OCI-LY7 (cell line): Measurements from ENCODE around the gene CUZD1. TPM values are rescaled to one million over a fixed set of nuclear protein-coding genes. Genes with fewer than 3 reads are reported as not detected.

Experiments used
- BruUV-seq: library from RNA; stranded (reverse); fragments of 400-500 nt; replicated peaks from 2 replicates; lab custom pipeline; 2021; lab: Mats Ljungman, UMichigan
- CTCF ChIA-PET: fragments of 300-600 bp; sonication (Branson Sonifier 250); formaldehyde crosslinking; loops from one replicate; lab custom pipeline; 2022; ENCODE audit warnings: antibody characterized with exemption; ENCODE audit not compliant: unreplicated experiment; lab: Charles Lee
- POLR2A ChIA-PET: fragments of 300-600 bp; sonication (Branson Sonifier 250); formaldehyde crosslinking; loops from one replicate; lab custom pipeline; 2022; ENCODE audit warnings: antibody characterized with exemption; lab: Charles Lee
- DNase-seq: peaks from one replicate; pipeline ENCODE4 v3.0.0-alpha.2; 2015; ENCODE audit warnings: low spot score
- H2AFZ ChIP-seq: fragments of 200-600 bp; sonication (generic), shearing (Covaris generic); 2 replicates; pipeline ENCODE4 v1.6.1; 2014; ENCODE audit warnings: mild to moderate bottlenecking, antibody characterized with exemption, low read length, moderate library complexity
- H3K27ac ChIP-seq: fragments of 200-600 bp; sonication (generic); 2 replicates; pipeline ENCODE4 v1.5.1; 2014; ENCODE audit warnings: mixed run types, low read depth, mild to moderate bottlenecking, moderate library complexity, low read length, inconsistent platforms; ENCODE audit not compliant: poor library complexity, severe bottlenecking
- H3K36me3 ChIP-seq: fragments of 200-600 bp; sonication (generic); 2 replicates; pipeline ENCODE4 v1.6.1; 2014; ENCODE audit warnings: mild to moderate bottlenecking, antibody characterized with exemption, low read length, moderate library complexity, mixed read lengths; ENCODE audit not compliant: insufficient read depth
- H3K4me1 ChIP-seq: fragments of 200-600 bp; sonication (generic); 2 replicates; pipeline ENCODE4 v1.5.1; 2014; ENCODE audit warnings: mild to moderate bottlenecking, low read length; ENCODE audit not compliant: insufficient read depth, poor library complexity, severe bottlenecking
- H3K4me2 ChIP-seq: fragments of 200-600 bp; sonication (generic); 2 replicates; pipeline ENCODE4 v1.6.1; 2014; ENCODE audit warnings: mild to moderate bottlenecking, low read length
- H3K4me3 ChIP-seq: fragments of 200-600 bp; sonication (generic); 2 replicates; pipeline ENCODE4 v1.5.1; 2014; ENCODE audit warnings: mild to moderate bottlenecking, low read depth, low read length; ENCODE audit not compliant: poor library complexity, severe bottlenecking
- H3K79me2 ChIP-seq: fragments of 200-600 bp; sonication (generic); 2 replicates; pipeline ENCODE4 v1.6.1; 2016; ENCODE audit warnings: low read depth, mild to moderate bottlenecking, low read length, moderate library complexity, mixed read lengths; ENCODE audit not compliant: insufficient read depth
- H3K9me2 ChIP-seq: fragments of 200-600 bp; sonication (generic); 2 replicates; pipeline ENCODE4 v1.6.1; 2016; ENCODE audit warnings: mild to moderate bottlenecking, low read length, mixed read lengths; ENCODE audit not compliant: insufficient read depth
- H3K9me3 ChIP-seq: fragments of 200-600 bp; sonication (generic); 2 replicates; pipeline ENCODE4 v1.6.1; 2014; ENCODE audit warnings: mild to moderate bottlenecking, mixed run types, low read length, mixed read lengths
- H4K20me1 ChIP-seq: fragments of 200-600 bp; sonication (generic); 2 replicates; pipeline ENCODE4 v1.6.1; 2014; ENCODE audit warnings: mild to moderate bottlenecking, antibody characterized with exemption, low read length, moderate library complexity, mixed read lengths; ENCODE audit not compliant: insufficient read depth
- EZH2phosphoT487 ChIP-seq: fragments of 200-600 bp; sonication (generic); IDR thresholded peaks from 2 replicates; pipeline ENCODE4 v1.6.1; 2018; ENCODE audit warnings: low read depth, borderline replicate concordance, mild to moderate bottlenecking, mixed run types, antibody characterized with exemption, low read length, moderate library complexity, mixed read lengths
- intact Hi-C: fragments of 100-400 bp; cut with micrococcal nuclease; formaldehyde crosslinking; loops from one replicate; pipeline ENCODE4 v1.10.0; 2022; ENCODE audit not compliant: unreplicated experiment
- total RNA-seq, 2 experiments: library from RNA; depleted of rRNA in 1 of 2; stranded (reverse); fragments of >200 nt in 1 of 2; shearing (Covaris generic) in 1 of 2; gene quantifications; 2 replicates each; pipeline ENCODE4 v1.2.3, GENCODE V29; 2014 to 2022
- TF ChIP-seq, protein P1 (sequence below): fragments of 200-600 bp; sonication (generic); conservative IDR thresholded peaks from 2 replicates; pipeline ENCODE4 v1.5.1; 2014; ENCODE audit warnings: mild to moderate bottlenecking, antibody characterized with exemption, low read length, moderate library complexity, mixed read lengths

CUZD1 gene
- total RNA-seq, 2 experiments from 2014 or later = 1.0 to 1.1 TPM

DNA sequence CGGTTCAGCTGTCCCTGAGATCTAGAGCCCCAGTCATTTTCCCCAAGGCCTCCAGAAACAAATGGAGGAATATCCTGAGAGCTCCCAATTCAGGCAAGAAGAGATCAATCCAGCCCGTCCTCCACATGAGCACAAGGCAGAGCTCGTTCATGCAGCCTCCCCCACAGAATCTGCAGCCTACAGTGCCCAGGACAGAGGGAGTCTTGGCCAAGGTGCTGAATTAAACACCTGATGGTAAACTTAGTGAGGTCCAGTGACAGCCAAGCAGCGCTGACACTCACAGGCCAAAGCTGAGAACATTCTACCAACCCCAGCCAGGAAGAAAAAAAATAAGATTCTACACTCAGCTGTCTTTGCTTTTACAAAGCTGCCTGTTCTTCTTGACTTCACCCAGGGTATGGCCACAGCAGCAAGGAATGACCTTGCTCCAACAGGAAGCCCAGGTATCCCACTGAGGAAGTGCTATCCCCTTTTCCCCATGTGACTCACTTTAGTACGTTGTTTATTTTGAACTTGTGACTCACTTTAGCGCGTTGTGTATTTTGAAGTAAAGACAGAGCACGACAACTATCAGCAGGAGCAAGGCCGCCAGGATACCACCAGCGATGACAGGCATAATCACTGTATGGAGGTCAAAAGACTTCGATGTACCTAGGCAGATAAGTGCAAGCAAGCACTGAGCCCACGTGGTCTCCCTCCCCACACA, 4.4 kb upstream of the CUZD1 start:
- H3K79me2 ChIP-seq = no peaks in the 10 kb centered on the region
- H3K9me3 ChIP-seq = no peaks in the 10 kb centered on the region
- BruUV-seq = no TSS peak
- no peaks in the 10 kb centered on the region for H3K9me2 ChIP-seq
- H3K4me3 ChIP-seq = no peak overlapping the region
- DNase-seq = no peak
- no peaks in the 10 kb centered on the region for H4K20me1 ChIP-seq
- peaks cover 7% of the 10 kb centered on the region for H3K4me1 ChIP-seq
- H3K27ac ChIP-seq = no peak overlapping the region
- ChIA-PET CTCF (no interaction called here), POLR2A (interaction anchor here (1.1 kb wide), 1 partner anchor 130 kb away, joined by 3 read pairs; the partner anchor contains the start of gene PSTK)
- intact Hi-C loops = no loop called here
- H2AFZ ChIP-seq = no peak overlapping the region
- 0 out of 2 replicates have a peak, but pooled peaks cover 4% of the 10 kb centered on the region for H3K36me3 ChIP-seq
- TF ChIP-seq EZH2phosphoT487 = no peak
- TF ChIP-seq, protein P1, sequence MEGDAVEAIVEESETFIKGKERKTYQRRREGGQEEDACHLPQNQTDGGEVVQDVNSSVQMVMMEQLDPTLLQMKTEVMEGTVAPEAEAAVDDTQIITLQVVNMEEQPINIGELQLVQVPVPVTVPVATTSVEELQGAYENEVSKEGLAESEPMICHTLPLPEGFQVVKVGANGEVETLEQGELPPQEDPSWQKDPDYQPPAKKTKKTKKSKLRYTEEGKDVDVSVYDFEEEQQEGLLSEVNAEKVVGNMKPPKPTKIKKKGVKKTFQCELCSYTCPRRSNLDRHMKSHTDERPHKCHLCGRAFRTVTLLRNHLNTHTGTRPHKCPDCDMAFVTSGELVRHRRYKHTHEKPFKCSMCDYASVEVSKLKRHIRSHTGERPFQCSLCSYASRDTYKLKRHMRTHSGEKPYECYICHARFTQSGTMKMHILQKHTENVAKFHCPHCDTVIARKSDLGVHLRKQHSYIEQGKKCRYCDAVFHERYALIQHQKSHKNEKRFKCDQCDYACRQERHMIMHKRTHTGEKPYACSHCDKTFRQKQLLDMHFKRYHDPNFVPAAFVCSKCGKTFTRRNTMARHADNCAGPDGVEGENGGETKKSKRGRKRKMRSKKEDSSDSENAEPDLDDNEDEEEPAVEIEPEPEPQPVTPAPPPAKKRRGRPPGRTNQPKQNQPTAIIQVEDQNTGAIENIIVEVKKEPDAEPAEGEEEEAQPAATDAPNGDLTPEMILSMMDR = no peak
- H3K4me2 ChIP-seq = no peak overlapping the region

DNA sequence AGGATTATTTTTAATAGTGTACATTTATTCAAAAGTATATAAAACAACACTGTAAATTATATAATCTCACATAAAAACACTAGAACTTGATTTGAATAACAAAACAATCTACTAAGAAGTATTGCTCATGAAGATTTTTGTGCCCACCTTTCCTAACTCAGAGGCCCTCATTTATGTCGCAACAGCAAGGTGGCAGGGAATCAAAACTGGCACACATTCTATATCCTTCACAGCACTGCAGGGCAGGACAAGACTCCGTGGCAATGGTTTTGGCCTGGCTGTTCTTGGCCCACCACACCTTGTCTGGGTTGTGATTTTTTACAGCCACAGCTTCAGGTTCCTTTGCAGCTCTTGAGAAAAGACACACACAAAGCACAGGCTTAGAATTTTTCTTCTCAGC, 3.4 kb upstream of the CUZD1 start:
- H3K27ac ChIP-seq = no peak overlapping the region
- POLR2A ChIA-PET = interaction anchor here (0.7 kb wide), 1 partner anchor 325 kb away, joined by 3 read pairs; no protein-coding TSS in a partner anchor
- H3K79me2 ChIP-seq = no peaks in the 10 kb centered on the region
- no peak overlapping the region for H2AFZ ChIP-seq
- H3K4me1 ChIP-seq = peaks cover 7% of the 10 kb centered on the region
- no peaks in the 10 kb centered on the region for H4K20me1 ChIP-seq
- no peaks in the 10 kb centered on the region for H3K9me3 ChIP-seq
- CTCF ChIA-PET = no interaction called here
- no peak for DNase-seq
- H3K4me3 ChIP-seq = no peak overlapping the region
- no peaks in the 10 kb centered on the region for H3K36me3 ChIP-seq
- no peaks in the 10 kb centered on the region for H3K9me2 ChIP-seq
- TF ChIP-seq, protein P1 = no peak
- no peak for TF ChIP-seq EZH2phosphoT487
- intact Hi-C loops = no loop called here
- no peak overlapping the region for H3K4me2 ChIP-seq
- no TSS peak for BruUV-seq
